ENCODE measurements around the gene NFATC2IP. TPM values are rescaled to one million over a fixed set of nuclear protein-coding genes. Genes with fewer than 3 reads are reported as not detected.

NFATC2IP gene
- total and polyA plus RNA-seq, 2 of the 4 experiments (the other 2 are of a cell fraction) = 10.0 to 29.1 TPM

DNA sequence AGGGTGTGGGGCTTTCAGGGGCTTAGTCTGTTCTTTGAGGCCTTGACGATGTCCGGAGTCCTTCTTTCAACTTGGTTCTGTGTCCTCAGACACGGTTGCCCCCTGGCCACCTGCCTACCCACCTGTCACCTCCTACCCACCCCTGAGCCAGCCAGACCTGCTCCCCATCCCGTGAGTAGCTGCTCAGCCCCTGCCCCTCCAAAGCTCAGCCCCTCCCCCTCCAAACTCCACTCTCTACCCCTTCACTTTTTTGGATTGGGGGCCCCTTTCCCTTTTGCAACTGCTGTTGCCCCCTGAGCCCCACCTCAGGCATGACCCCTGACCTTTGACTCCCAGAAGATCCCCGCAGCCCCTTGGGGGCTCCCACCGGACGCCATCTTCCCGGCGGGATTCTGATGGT is 35.3 kb downstream of the NFATC2IP start:
- dilution Hi-C loops (cut with HindIII; ENCODE audit: low sequenced_read_pairs, unreplicated experiment) = no loop called here
- H3K79me1 ChIP-seq (ENCODE audit: low read depth in 1 of 2, low read length in 2 of 2) = peaks cover 0 to 11% of the 10 kb centered on the region in 2 experiments; a peak in 1 of 4 replicates
- peaks cover 5% of the 10 kb centered on the region for H3K9me3 ChIP-seq (ENCODE audit: control insufficient read depth, insufficient read depth, low read length)
- no peak overlapping the region for H3K4me3 ChIP-seq (ENCODE audit: insufficient read depth, low read depth, low read length)
- no peak overlapping the region for H2BK20ac ChIP-seq (ENCODE audit: low read depth, low read length)
- no peaks in the 10 kb centered on the region for H3K9me1 ChIP-seq (ENCODE audit: insufficient read depth, low read length)
- H4K91ac ChIP-seq (ENCODE audit: insufficient read depth, low read depth, low read length) = no peak overlapping the region
- CTCF ChIA-PET = interaction anchor here (0.6 kb wide), 1 partner anchor 38 kb away, joined by 4 read pairs; no protein-coding TSS in a partner anchor
- no peak overlapping the region for H4K5ac ChIP-seq (ENCODE audit: low read depth, low read length)
- WGBS, 2 experiments (ENCODE audit: extremely low coverage in 2 of 2, insufficient read length in 1 of 2) = no CpG with 5 or more reads among the region's 9 CpGs
- no peak overlapping the region for H2AK5ac ChIP-seq (ENCODE audit: low read depth, low read length)
- no peak overlapping the region for H2AK9ac ChIP-seq (replicated peaks; ENCODE audit: low read depth, low read length, poor library complexity)
- intact Hi-C loops (cut with micrococcal nuclease) = no loop called here
- H3K23ac ChIP-seq (ENCODE audit: low read depth, low read length) = no peak overlapping the region
- H4K8ac ChIP-seq (ENCODE audit: low read depth in 2 of 2, low read length in 2 of 2) = no peak overlapping the region
- no peaks in the 10 kb centered on the region for H4K20me1 ChIP-seq (ENCODE audit: insufficient read depth, low read length)
- H3K9ac ChIP-seq (ENCODE audit: low read depth, low read length) = no peak overlapping the region
- no peaks in the 10 kb centered on the region for H3K27me3 ChIP-seq (ENCODE audit: control insufficient read depth, insufficient read depth, low read length)
- POLR2A ChIA-PET (ENCODE audit: unreplicated experiment) = no interaction called here
- in situ Hi-C loops (cut with MboI; ENCODE audit: low sequenced_read_pairs) = no loop called here
- no peak for ATAC-seq (ENCODE audit: low read depth)
- H3K4me1 ChIP-seq (ENCODE audit: control insufficient read depth, insufficient read depth, low read length) = no peaks in the 10 kb centered on the region
- no peak overlapping the region for H2BK120ac ChIP-seq (ENCODE audit: low read depth, low read length)
- H3K4me2 ChIP-seq (ENCODE audit: low read depth, low read length) = no peak overlapping the region
- no peak overlapping the region for H2BK15ac ChIP-seq (ENCODE audit: low read depth, low read length)
- no peak overlapping the region for H3K27ac ChIP-seq (ENCODE audit: insufficient read depth, low read length)
- no peak overlapping the region for H2BK5ac ChIP-seq (ENCODE audit: low read depth, low read length, poor library complexity, severe bottlenecking)
- H3K4ac ChIP-seq (ENCODE audit: low read depth, low read length) = no peak overlapping the region
- H3K14ac ChIP-seq (replicated peaks; ENCODE audit: low read depth, low read length) = no peak overlapping the region
- no peak overlapping the region for H3K18ac ChIP-seq (ENCODE audit: low read depth, low read length)
- peaks cover 65% of the 10 kb centered on the region for H3K36me3 ChIP-seq (ENCODE audit: control insufficient read depth, insufficient read depth, low read length)
- DNase-seq = no peak
- no peak overlapping the region for H3K56ac ChIP-seq (ENCODE audit: extremely low read depth, insufficient read depth, low read length)
- no peak for TF ChIP-seq RFX5 (IDR thresholded peaks at IDR 0.05; ENCODE audit: low read depth, low read length)
- TF ChIP-seq, protein P1, sequence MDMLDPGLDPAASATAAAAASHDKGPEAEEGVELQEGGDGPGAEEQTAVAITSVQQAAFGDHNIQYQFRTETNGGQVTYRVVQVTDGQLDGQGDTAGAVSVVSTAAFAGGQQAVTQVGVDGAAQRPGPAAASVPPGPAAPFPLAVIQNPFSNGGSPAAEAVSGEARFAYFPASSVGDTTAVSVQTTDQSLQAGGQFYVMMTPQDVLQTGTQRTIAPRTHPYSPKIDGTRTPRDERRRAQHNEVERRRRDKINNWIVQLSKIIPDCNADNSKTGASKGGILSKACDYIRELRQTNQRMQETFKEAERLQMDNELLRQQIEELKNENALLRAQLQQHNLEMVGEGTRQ (IDR thresholded peaks at IDR 0.05; ENCODE audit: low read depth, low read length) = no peak
- TF ChIP-seq NFE2L2 (IDR thresholded peaks at IDR 0.05; ENCODE audit: low read depth, low read length) = no peak
- no peak for TF ChIP-seq POLR2A (IDR thresholded peaks at IDR 0.05; ENCODE audit: low read depth, low read length)
- TF ChIP-seq, protein P2, sequence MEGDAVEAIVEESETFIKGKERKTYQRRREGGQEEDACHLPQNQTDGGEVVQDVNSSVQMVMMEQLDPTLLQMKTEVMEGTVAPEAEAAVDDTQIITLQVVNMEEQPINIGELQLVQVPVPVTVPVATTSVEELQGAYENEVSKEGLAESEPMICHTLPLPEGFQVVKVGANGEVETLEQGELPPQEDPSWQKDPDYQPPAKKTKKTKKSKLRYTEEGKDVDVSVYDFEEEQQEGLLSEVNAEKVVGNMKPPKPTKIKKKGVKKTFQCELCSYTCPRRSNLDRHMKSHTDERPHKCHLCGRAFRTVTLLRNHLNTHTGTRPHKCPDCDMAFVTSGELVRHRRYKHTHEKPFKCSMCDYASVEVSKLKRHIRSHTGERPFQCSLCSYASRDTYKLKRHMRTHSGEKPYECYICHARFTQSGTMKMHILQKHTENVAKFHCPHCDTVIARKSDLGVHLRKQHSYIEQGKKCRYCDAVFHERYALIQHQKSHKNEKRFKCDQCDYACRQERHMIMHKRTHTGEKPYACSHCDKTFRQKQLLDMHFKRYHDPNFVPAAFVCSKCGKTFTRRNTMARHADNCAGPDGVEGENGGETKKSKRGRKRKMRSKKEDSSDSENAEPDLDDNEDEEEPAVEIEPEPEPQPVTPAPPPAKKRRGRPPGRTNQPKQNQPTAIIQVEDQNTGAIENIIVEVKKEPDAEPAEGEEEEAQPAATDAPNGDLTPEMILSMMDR (conservative IDR thresholded peaks at IDR 0.05; ENCODE audit: low read depth, low read length) = no peak
- no peak for TF ChIP-seq MAZ (IDR thresholded peaks at IDR 0.05; ENCODE audit: borderline replicate concordance, low read depth, low read length)
- TF ChIP-seq BHLHE40 (IDR thresholded peaks at IDR 0.05; ENCODE audit: low read depth, low read length) = no peak
- no TSS peak for BruUV-seq (replicated peaks)
- no peak overlapping the region for H2AFZ ChIP-seq (replicated peaks; ENCODE audit: low read length, poor library complexity)
